HepG2 (cell line): ENCODE results near the gene KATNA1. TPM values are rescaled to one million over a fixed set of nuclear protein-coding genes. Genes with fewer than 3 reads are reported as not detected.
"Not testable (repeated sequence)": the region's sequence is repeated elsewhere in the genome, so short reads cannot be mapped to it uniquely, and the experiment has no call there.

Experiments
- ATAC-seq: fragments of 200-7000 bp; cut with Tn5 transposase; 3 replicates; pipeline ENCODE4 v1.9.1; 2020; ENCODE audit warnings: mild to moderate bottlenecking, moderate library complexity
- BruUV-seq: library from RNA; stranded (reverse); fragments of 400-500 nt; replicated peaks from 2 replicates; lab custom pipeline; 2021; lab: Mats Ljungman, UMichigan
- CTCF ChIA-PET: fragments of 300-600 bp; formaldehyde crosslinking; extraction: SDS; loops from one replicate; lab custom pipeline; 2021; ENCODE audit warnings: low total read pairs, inconsistent platforms, low intra/inter-chr PET ratio; lab: Yijun Ruan, JAX
- POLR2A ChIA-PET: fragments of 350-600 bp; sonication (Branson Sonifier 250); formaldehyde crosslinking; loops from one replicate; lab custom pipeline; 2020; ENCODE audit warnings: antibody characterized with exemption, inconsistent platforms; lab: Yijun Ruan, JAX
- DNase-seq: peaks from one replicate; pipeline ENCODE4 v3.0.0-alpha.2; 2015; ENCODE audit warnings: low spot score
- FAIRE-seq: peaks from 3 replicates; lab custom pipeline; 2011; peaks lifted over from hg19 to GRCh38; lab: Jason Lieb, UNC
- H2AFZ ChIP-seq: one replicate; pipeline ENCODE4 v1.6.1; 2011; ENCODE audit warnings: low read length, inconsistent platforms
- H3K27ac ChIP-seq: fragments of 300-600 bp; 3 replicates; pipeline ENCODE4 v1.8.0; 2011; ENCODE audit warnings: mixed run types, mild to moderate bottlenecking, mixed read lengths, low read length, inconsistent platforms; ENCODE audit not compliant: insufficient read depth; ENCODE audit errors: extremely low read length
- H3K27me3 ChIP-seq, 2 experiments: fragments of 200-600 bp in 1 of 2; 2 replicates in 1 of 2; 3 replicates in 1 of 2; pipeline versions ENCODE4 v1.6.0 to v1.8.0; 2011; ENCODE audit warnings: low read length in 2 of 2, mild to moderate bottlenecking in 2 of 2, moderate library complexity in 2 of 2, inconsistent platforms in 1 of 2; ENCODE audit not compliant: insufficient read depth in 2 of 2, control insufficient read depth in 1 of 2
- H3K36me3 ChIP-seq, 2 experiments: fragments of 200-600 bp in 1 of 2; replicated peaks in 1 of 2; 2 replicates in 1 of 2; 3 replicates in 1 of 2; pipeline versions ENCODE4 v1.5.1 to v1.8.0; 2011; ENCODE audit warnings: low read length in 2 of 2, inconsistent platforms in 1 of 2; ENCODE audit not compliant: insufficient read depth in 2 of 2, control insufficient read depth in 1 of 2
- H3K4me1 ChIP-seq: 2 replicates; pipeline ENCODE4 v1.5.1; 2012; ENCODE audit warnings: low read length, inconsistent platforms; ENCODE audit not compliant: insufficient read depth
- H3K4me2 ChIP-seq: 2 replicates; pipeline ENCODE4 v1.6.0; 2011; ENCODE audit warnings: low read depth, low read length, inconsistent platforms
- H3K4me3 ChIP-seq, 3 experiments: fragments of 200-600 bp in 1 of 3; sonication (generic), shearing (Covaris generic) in 1 of 3; replicated peaks in 1 of 3; 2 replicates each; pipeline ENCODE4 v1.5.1; 2011 to 2016; ENCODE audit warnings: low read length in 3 of 3, inconsistent platforms in 2 of 3, low read depth in 2 of 3, mild to moderate bottlenecking in 2 of 3, control low read depth in 1 of 3, mixed read lengths in 1 of 3; ENCODE audit not compliant: insufficient read depth in 1 of 3
- H3K79me2 ChIP-seq: one replicate; pipeline ENCODE4 v1.6.1; 2011; ENCODE audit warnings: low read length, inconsistent platforms; ENCODE audit not compliant: insufficient read depth
- H3K9ac ChIP-seq: 2 replicates; pipeline ENCODE4 v1.6.0; 2011; ENCODE audit warnings: mild to moderate bottlenecking, low read depth, low read length, inconsistent platforms; ENCODE audit not compliant: insufficient read depth
- H3K9me3 ChIP-seq: 2 replicates; pipeline ENCODE4 v1.5.1; 2012; ENCODE audit warnings: mild to moderate bottlenecking, low read length
- H4K20me1 ChIP-seq: 2 replicates; pipeline ENCODE4 v1.6.0; 2011; ENCODE audit warnings: inconsistent platforms, mild to moderate bottlenecking, low read length, moderate library complexity; ENCODE audit not compliant: insufficient read depth
- CTCF ChIP-seq: sonication (generic); formaldehyde crosslinking; IDR thresholded peaks from 2 replicates; pipeline ENCODE4 v1.5.0; 2020; ENCODE audit warnings: mild to moderate bottlenecking, missing genetic modification reagents, moderate library complexity
- FOXO4 ChIP-seq: sonication (generic); formaldehyde crosslinking; conservative IDR thresholded peaks from 2 replicates; pipeline ENCODE4 v1.8.1; 2023; ENCODE audit warnings: missing genetic modification reagents
- TBX2 ChIP-seq: sonication (generic); formaldehyde crosslinking; IDR thresholded peaks from 2 replicates; pipeline ENCODE4 v1.5.0; 2020; ENCODE audit warnings: missing genetic modification reagents, mild to moderate bottlenecking, borderline replicate concordance
- ZNF704 ChIP-seq: sonication (generic); formaldehyde crosslinking; IDR thresholded peaks from 2 replicates; pipeline ENCODE4 v1.8.1; 2023; ENCODE audit warnings: mild to moderate bottlenecking, inconsistent platforms, moderate library complexity, missing genetic modification reagents, borderline replicate concordance
- WGBS: methylation state at CpG from one replicate; pipeline ENCODE4 v1.1.6; 2017; ENCODE audit warnings: low lambda C conversion rate; 5-methylcytosine and 5-hydroxymethylcytosine counted together
- in situ Hi-C: cut with HindIII; loops from 2 replicates; pipeline ENCODE4 v1.10.0; 2017; ENCODE audit warnings: low pct_unique_long_range_greater_than_20kb; ENCODE audit not compliant: extremely low pct_ligation_motif_present
- intact Hi-C: fragments of 100-400 bp; cut with micrococcal nuclease; formaldehyde crosslinking; loops from one replicate; pipeline ENCODE4 v1.10.0; 2022; ENCODE audit not compliant: unreplicated experiment
- polyA plus RNA-seq, 8 experiments: library from polyadenylated mRNA; depleted of rRNA in 3 of 8; stranded (reverse) in 7 of 8; unstranded in 1 of 8; fragments of >200 nt; fragmentation: Illumina TruSeq in 4 of 8; extraction: Trizol in 4 of 8; gene quantifications; 2 replicates each; pipeline versions ENCODE4 v1.2.1 to v1.2.3, GENCODE V29; 2011 to 2016; ENCODE audit warnings: low read depth in 4 of 8, missing spikeins in 1 of 8, mixed read lengths in 1 of 8; ENCODE audit not compliant: insufficient read depth in 1 of 8
- total RNA-seq, 5 experiments: library from RNA; depleted of rRNA; stranded (reverse); fragments of >200 nt; fragmentation: Illumina TruSeq; extraction: Trizol; gene quantifications; 2 replicates each; pipeline ENCODE4 v1.2.3, GENCODE V29; 2016; ENCODE audit warnings: low read depth in 1 of 5

Gene KATNA1
- total and polyA plus RNA-seq, 2 of the 13 experiments (the other 11 are each of a cell fraction or from before 2014, with no cell fraction given): 14.8 to 25.3 TPM

GRCh38 chr6:149686230-149686629 is 37.7 kb upstream of the KATNA1 start (continued):
- TF ChIP-seq ZNF704 (CRISPR knock-in tag): no peak
- TF ChIP-seq, all 625 proteins: peak for 0

GRCh38 chr6:149683256-149683859 is 34.8 kb upstream of the KATNA1 start:
- in situ Hi-C loops: no loop called here
- intact Hi-C loops: no loop called here
- H3K27me3 ChIP-seq: no peaks in the 10 kb centered on the region
- no peaks in the 10 kb centered on the region for H3K9me3 ChIP-seq
- BruUV-seq: TSS peak; percentile 49
- TF ChIP-seq TBX2 (CRISPR knock-in tag): no peak
- 0 out of 2 replicates have a peak, but pooled peaks have one; percentile 11 for TF ChIP-seq FOXO4 (CRISPR knock-in tag)
- peak; percentile 3; the same call in 1 of the 2 replicates for TF ChIP-seq CTCF (CRISPR knock-in tag)
- TF ChIP-seq, all 625 proteins: peak for 2
- Histone ChIP-seq H2AFZ (no peak overlapping the region), H4K20me1 (no peaks in the 10 kb centered on the region), H3K79me2 (peaks cover 6% of the 10 kb centered on the region), H3K4me1 (no peaks in the 10 kb centered on the region), H3K36me3 (peaks cover 14 to 42% of the 10 kb centered on the region in 2 experiments), H3K9ac (no peak overlapping the region), H3K27ac (no peak overlapping the region), H3K4me3 (no peak overlapping the region), H3K4me2 (no peak overlapping the region)
- ChIA-PET CTCF (no interaction called here), POLR2A (no interaction called here)
- WGBS: 99% methylated on average over 4 of the region's 4 CpGs
- no peak for DNase-seq
- FAIRE-seq: no peak
- peak; percentile 31; the same call in 1 of the 3 replicates for ATAC-seq

- intact Hi-C loops, in situ Hi-C loops, H3K4me2 ChIP-seq, ATAC-seq, H3K4me1 ChIP-seq, H3K9me3 ChIP-seq, H4K20me1 ChIP-seq, POLR2A ChIA-PET, H3K79me2 ChIP-seq, BruUV-seq, H3K4me3 ChIP-seq, H2AFZ ChIP-seq, H3K27me3 ChIP-seq, FAIRE-seq, DNase-seq, CTCF ChIA-PET, H3K27ac ChIP-seq, H3K9ac ChIP-seq: not testable (repeated sequence)
- WGBS: 99% methylated on average over 14 of the region's 14 CpGs
- peaks cover 14 to 45% of the 10 kb centered on the region in 2 experiments for H3K36me3 ChIP-seq
Measured at GRCh38 chr6:149681845-149682244, 33.3 kb upstream of the KATNA1 start.
